GM08714 (cell line): Measurements from ENCODE around the gene SLC1A6.
"Not testable (repeated sequence)": the region's sequence is repeated elsewhere in the genome, so short reads cannot be mapped to it uniquely, and the experiment has no call there.

Experiments
- H3K4me3 ChIP-seq: fragments of 200-500 bp; sonication (Bioruptor generic); 2 replicates; pipeline ENCODE4 v1.5.1; 2014; ENCODE audit warnings: mild to moderate bottlenecking, low read length, inconsistent platforms
- ZNF274 ChIP-seq: IDR thresholded peaks from 2 replicates; pipeline ENCODE4 v1.6.1; 2012; ENCODE audit warnings: mild to moderate bottlenecking, low read depth, low read length

Gene SLC1A6

GRCh38 chr19:14979476-14980255, at the start of gene SLC1A6:
TSS of gene SLC1A6 (minus strand) at chr19:14979864. CDS start at chr19:14972910, 6,954 bp downstream.
- TF ChIP-seq ZNF274, result no peak
- H3K4me3 ChIP-seq, result no peak within 1 kb of the TSS

GRCh38 chr19:15028490-15028889, 48.8 kb upstream of the SLC1A6 start:
- no peak overlapping the region for H3K4me3 ChIP-seq
- TF ChIP-seq ZNF274, result no peak

- TF ChIP-seq ZNF274, result no peak
- no peak overlapping the region for H3K4me3 ChIP-seq
These were observed 45.6 kb upstream of the SLC1A6 start for GRCh38 chr19:15025217-15025616.

DNA sequence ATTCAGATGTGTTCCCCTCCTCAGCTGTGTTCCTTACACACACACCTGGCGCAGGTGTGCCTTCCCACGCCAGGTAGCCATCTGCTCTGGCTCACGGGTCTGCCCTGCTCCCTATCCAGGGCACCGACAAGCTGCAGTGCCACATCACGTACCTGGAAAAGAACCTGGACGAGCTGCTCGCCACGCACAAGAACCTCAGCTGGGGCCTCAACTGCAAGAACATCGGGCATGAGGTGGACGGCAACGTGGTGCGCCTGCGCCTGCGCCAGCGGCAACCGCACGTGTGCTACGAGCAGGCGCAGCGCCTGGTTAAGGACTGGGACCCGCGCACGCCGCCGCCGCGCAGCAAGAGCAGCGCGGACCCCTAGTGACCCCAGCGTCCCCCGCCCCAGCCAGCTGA, 43.1 kb upstream of the SLC1A6 start:
- TF ChIP-seq ZNF274, result no peak
- no peak overlapping the region for H3K4me3 ChIP-seq

DNA sequence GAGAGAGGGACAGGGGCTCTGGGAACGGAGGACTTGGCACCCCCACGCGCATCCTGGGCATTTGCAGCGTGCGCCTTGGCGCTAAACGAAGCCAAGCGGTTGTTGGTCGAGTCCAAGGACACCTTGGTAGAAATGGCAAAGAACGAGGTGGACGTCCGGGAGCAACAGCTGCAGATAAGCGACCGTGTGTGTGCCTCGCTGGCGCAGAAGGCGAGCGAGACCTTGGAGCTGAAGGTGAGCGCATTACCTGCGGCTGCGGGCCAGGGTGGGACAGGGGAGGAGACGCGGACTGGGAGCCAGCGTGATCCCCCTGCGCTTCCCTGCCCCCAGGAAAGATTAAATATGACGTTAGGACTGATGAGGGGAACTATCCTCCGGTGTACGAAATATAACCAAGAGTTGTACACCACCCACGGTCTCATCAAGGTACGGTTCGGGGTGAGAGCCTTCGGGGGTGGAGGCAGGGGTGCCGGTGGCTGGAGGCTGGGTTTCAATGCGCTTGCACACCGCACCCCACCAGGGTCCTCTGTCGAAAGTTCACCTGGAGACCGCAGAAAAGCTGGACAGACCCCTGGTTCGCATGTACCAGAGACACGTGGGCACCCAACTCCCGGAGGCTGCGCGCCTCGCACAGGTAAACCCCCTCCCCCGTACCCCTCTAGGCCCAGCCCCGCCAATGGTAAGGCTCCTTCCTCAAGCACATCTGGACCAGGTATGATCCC, 41.8 kb upstream of the SLC1A6 start:
- TF ChIP-seq ZNF274, result no peak
- H3K4me3 ChIP-seq, result no peak overlapping the region

GRCh38 chr19:15018836-15019235, 39.2 kb upstream of the SLC1A6 start:
- not testable (repeated sequence) for H3K4me3 ChIP-seq

- TF ChIP-seq ZNF274, result no peak
- H3K4me3 ChIP-seq, result no peak overlapping the region
These were observed 36.4 kb upstream of the SLC1A6 start for GRCh38 chr19:15015946-15016542.

GRCh38 chr19:15014579-15014978, 34.9 kb upstream of the SLC1A6 start:
- TF ChIP-seq ZNF274, result no peak
- no peak overlapping the region for H3K4me3 ChIP-seq

GRCh38 chr19:15010501-15011300, 31.0 kb upstream of the SLC1A6 start:
- no peak for TF ChIP-seq ZNF274
- H3K4me3 ChIP-seq, result no peak overlapping the region

GRCh38 chr19:15008308-15008707, 28.6 kb upstream of the SLC1A6 start:
- no peak overlapping the region for H3K4me3 ChIP-seq
- no peak for TF ChIP-seq ZNF274

DNA sequence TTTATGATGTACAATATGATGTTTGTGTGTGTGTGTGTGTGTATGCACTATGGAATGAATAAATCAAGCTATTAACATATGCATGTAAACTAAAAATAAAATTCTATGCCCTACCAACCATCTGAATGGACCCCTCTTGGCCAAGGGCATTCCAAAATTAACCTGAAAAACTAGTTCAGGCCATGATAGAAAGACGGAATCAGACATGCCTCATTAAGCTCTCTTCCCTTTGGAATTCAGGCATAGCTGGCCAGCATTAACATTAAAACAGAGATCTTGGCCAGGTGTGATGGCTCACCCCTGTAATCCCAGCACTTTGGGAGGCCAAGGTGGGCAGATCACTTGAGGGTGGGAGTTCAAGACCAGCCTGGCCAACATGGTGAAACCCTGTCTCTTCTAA, 18.3 kb upstream of the SLC1A6 start:
- H3K4me3 ChIP-seq, result no peak overlapping the region
- no peak for TF ChIP-seq ZNF274

DNA sequence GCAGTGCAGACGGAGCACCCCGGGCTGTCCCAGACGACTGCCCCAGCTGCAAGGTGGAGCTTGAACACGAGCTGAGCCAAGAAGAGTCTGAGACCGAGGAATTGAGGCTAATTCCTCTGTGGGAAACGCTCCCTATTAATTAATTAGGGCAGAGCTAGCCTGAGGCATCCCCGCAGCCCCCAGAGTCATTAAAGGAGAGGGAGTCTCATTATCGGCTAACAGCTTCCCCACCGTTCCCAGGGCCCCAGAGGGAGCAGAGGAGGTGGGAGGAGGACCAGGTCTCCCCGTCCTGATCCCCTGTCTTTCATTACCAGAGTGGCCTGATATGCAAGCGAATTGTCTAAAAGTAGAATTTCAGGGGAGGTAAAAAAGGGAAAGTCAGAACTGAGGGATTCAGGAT, 13.1 kb upstream of the SLC1A6 start:
- H3K4me3 ChIP-seq, result no peak overlapping the region
- no peak for TF ChIP-seq ZNF274

GRCh38 chr19:14985133-14985532, 5.5 kb upstream of the SLC1A6 start:
- no peak for TF ChIP-seq ZNF274
- no peak overlapping the region for H3K4me3 ChIP-seq

- H3K4me3 ChIP-seq, result no peak overlapping the region
- no peak for TF ChIP-seq ZNF274
These were observed 1.4 kb downstream of the SLC1A6 start for GRCh38 chr19:14978161-14978776.

DNA sequence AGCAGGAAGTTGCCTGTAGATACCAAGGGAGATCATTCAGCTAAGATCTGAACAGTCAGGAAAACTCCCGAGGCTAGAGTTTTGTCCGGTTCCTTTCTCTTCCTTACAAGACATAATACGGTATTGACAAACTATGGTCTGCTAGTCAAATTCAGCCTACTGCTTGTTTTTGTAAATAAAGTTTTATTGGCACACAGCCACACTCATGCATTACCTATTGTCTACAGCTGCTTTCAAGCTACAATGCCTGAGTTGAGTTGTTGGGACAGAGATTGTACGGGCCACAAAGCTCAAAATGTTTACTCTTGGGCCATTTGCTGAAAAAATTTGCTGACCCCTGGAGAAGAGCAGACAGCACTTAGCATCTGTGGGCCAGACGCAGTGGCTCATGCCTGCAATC, 2.5 kb downstream of the SLC1A6 start:
- TF ChIP-seq ZNF274, result no peak
- H3K4me3 ChIP-seq, result no peak overlapping the region
